ENCODE measurements around the gene LASP1. TPM values are rescaled to one million over a fixed set of nuclear protein-coding genes. Genes with fewer than 3 reads are reported as not detected.

The LASP1 gene
- total RNA-seq, 1 experiment from 2014 or later, result 137 TPM

GRCh38 chr17:38970128-38970527, 100.3 kb downstream of the LASP1 start:
- Histone ChIP-seq H3K27me3 (replicated peaks; ENCODE audit: control insufficient read depth, insufficient read depth, low read length) (no peaks in the 10 kb centered on the region), H3K9me3 (no peaks in the 10 kb centered on the region), H3K4me3 (ENCODE audit: low read depth, low read length) (no peak overlapping the region), H3K36me3 (ENCODE audit: control insufficient read depth, insufficient read depth, low read length) (no peaks in the 10 kb centered on the region), H3K4me1 (no peaks in the 10 kb centered on the region)
- no TSS peak for BruUV-seq (replicated peaks)
- intact Hi-C loops (cut with micrococcal nuclease; ENCODE audit: unreplicated experiment), result no loop called here
- Mint-ChIP-seq H3K27me3 (ENCODE audit: insufficient read depth, unreplicated experiment) (no peaks in the 10 kb centered on the region), H3K9me3 (ENCODE audit: unreplicated experiment) (no peaks in the 10 kb centered on the region), H3K27ac (ENCODE audit: unreplicated experiment) (no peak overlapping the region), H3K36me3 (ENCODE audit: insufficient read depth, unreplicated experiment) (peaks cover 6% of the 10 kb centered on the region), H3K4me3 (ENCODE audit: unreplicated experiment) (no peak overlapping the region), H3K4me1 (ENCODE audit: low read depth, unreplicated experiment) (peaks cover 5% of the 10 kb centered on the region)
- CTCF ChIA-PET, result no interaction called here
- POLR2A ChIA-PET, result no interaction called here
- TF ChIP-seq CTCF (IDR thresholded peaks at IDR 0.05; ENCODE audit: insufficient read depth in 1 of 2, low read depth in 1 of 2, low read length in 1 of 2, severe bottlenecking in 1 of 2, unreplicated experiment in 1 of 2), result no peak
- DNase-seq, result no peak

- Mint-ChIP-seq H3K4me1 (ENCODE audit: low read depth, unreplicated experiment) (peaks cover 5% of the 10 kb centered on the region), H3K4me3 (ENCODE audit: unreplicated experiment) (no peak overlapping the region), H3K9me3 (ENCODE audit: unreplicated experiment) (no peaks in the 10 kb centered on the region), H3K36me3 (ENCODE audit: insufficient read depth, unreplicated experiment) (peaks cover 6% of the 10 kb centered on the region), H3K27me3 (ENCODE audit: insufficient read depth, unreplicated experiment) (no peaks in the 10 kb centered on the region), H3K27ac (ENCODE audit: unreplicated experiment) (no peak overlapping the region)
- CTCF ChIA-PET, result interaction anchor here (0.6 to 1.5 kb wide), 2 partner anchors 12 to 18 kb away, joined by 5 to 6 read pairs; no protein-coding TSS in a partner anchor
- Histone ChIP-seq H3K27me3 (replicated peaks; ENCODE audit: control insufficient read depth, insufficient read depth, low read length) (no peaks in the 10 kb centered on the region), H3K9me3 (no peaks in the 10 kb centered on the region), H3K4me1 (no peaks in the 10 kb centered on the region), H3K36me3 (ENCODE audit: control insufficient read depth, insufficient read depth, low read length) (no peaks in the 10 kb centered on the region), H3K4me3 (ENCODE audit: low read depth, low read length) (no peak overlapping the region)
- no peak for DNase-seq
- intact Hi-C loops (cut with micrococcal nuclease; ENCODE audit: unreplicated experiment), result no loop called here
- POLR2A ChIA-PET, result no interaction called here
- peak in 1 of 2 experiments; percentile 5 for TF ChIP-seq CTCF (IDR thresholded peaks at IDR 0.05; ENCODE audit: insufficient read depth in 1 of 2, low read depth in 1 of 2, low read length in 1 of 2, severe bottlenecking in 1 of 2, unreplicated experiment in 1 of 2)
- BruUV-seq (replicated peaks), result no TSS peak
Observed at GRCh38 chr17:38970804-38971203, 100.9 kb downstream of the LASP1 start.

Small RNA genes lying within 50 kb of the gene (microRNA-seq; reads per million reads assigned to microRNA genes)
- gene MIR4727 (not detected), gene MIR6779 (not detected)

Other genes starting within 250 kb of the LASP1 start
- 17.1 and 19.1 TPM in 2 replicates for gene EPOP, start 195.1 kb upstream of the LASP1 start, total RNA-seq (2022)
- 69.7 and 72.5 TPM in 2 replicates for gene MLLT6, start 164.8 kb upstream of the LASP1 start, total RNA-seq (2022)
- gene CISD3, start 139.7 kb upstream of the LASP1 start, total RNA-seq (2022), result 16.6 and 18.3 TPM in 2 replicates
- 91.3 and 95.1 TPM in 2 replicates for gene PCGF2, start 121.7 kb upstream of the LASP1 start, total RNA-seq (2022)
- 427 and 465 TPM in 2 replicates for gene PSMB3, start 117.3 kb upstream of the LASP1 start, total RNA-seq (2022)
- 39.6 and 42.3 TPM in 2 replicates for gene PIP4K2B, start 70.5 kb upstream of the LASP1 start, total RNA-seq (2022)
- 18.2 and 19.1 TPM in 2 replicates for gene CWC25, start 44.7 kb upstream of the LASP1 start, total RNA-seq (2022)
- gene RPL23, start 16.3 kb upstream of the LASP1 start, total RNA-seq (2022), result 2,216 and 2,327 TPM in 2 replicates
- gene FBXO47, start 97.3 kb downstream of the LASP1 start, total RNA-seq (2022), result not detected in 2 replicates